Stimulated activated CD4-positive, alpha-beta T cell treated with anti-CD3 and anti-CD28 coated beads, TNF-alpha, amount 100 ng/mL, for 1 hour (primary cell): ENCODE measurements around the gene HYKK.
"Not testable (repeated sequence)": the region's sequence is repeated elsewhere in the genome, so short reads cannot be mapped to it uniquely, and the experiment has no call there.

ENCODE experiments used
- DNase-seq, 3 donors: peaks; one replicate each; pipeline ENCODE4 v3.0.0-alpha.2; 2020; ENCODE audit warnings: low read depth in 3 of 3, low spot score in 1 of 3

The HYKK gene

DNA sequence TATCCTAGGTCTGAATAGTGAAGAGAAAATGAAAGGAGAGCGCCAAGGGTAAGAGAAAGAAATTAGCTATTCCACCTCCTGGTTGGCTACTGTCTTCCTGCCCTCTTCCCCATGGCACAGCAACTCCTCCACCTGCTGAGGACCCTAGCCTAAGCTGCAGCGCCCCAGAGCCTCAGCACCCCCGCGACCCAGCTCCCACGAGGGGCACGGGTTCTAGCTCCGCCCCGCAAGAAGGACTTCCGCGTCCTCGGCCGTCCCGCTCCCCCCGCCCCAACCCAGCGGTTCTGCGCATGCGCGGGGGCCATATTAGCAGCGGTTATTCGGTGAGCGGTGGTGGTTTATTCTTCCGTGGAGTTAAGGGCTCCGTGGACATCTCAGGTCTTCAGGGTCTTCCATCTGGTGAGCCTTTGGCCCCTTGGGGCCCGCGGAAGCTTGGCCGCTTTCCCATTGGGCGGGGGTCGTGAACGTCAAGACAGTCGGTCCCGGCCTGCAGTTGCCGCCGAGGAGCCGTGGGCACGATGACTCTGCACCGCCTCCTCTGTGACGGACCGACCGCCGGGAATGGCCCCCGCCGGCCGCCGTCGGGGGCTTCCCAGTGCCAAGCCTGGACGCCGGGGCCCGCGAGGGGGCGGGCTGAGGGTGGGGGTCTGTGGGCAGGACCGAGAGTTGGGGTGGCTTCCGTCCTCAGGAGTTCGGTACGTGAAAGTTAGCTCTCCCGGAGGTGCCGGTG is 32.9 kb downstream of the HYKK start, which contains the start of gene PSMA4:
Gene PSMA4 (plus strand): TSS at position 304 of the 730 bp plus-strand sequence. CDS start 1,484 bp downstream, outside the sequence.
- peak; percentile 81 to 94 (median 89) for DNase-seq

DNA sequence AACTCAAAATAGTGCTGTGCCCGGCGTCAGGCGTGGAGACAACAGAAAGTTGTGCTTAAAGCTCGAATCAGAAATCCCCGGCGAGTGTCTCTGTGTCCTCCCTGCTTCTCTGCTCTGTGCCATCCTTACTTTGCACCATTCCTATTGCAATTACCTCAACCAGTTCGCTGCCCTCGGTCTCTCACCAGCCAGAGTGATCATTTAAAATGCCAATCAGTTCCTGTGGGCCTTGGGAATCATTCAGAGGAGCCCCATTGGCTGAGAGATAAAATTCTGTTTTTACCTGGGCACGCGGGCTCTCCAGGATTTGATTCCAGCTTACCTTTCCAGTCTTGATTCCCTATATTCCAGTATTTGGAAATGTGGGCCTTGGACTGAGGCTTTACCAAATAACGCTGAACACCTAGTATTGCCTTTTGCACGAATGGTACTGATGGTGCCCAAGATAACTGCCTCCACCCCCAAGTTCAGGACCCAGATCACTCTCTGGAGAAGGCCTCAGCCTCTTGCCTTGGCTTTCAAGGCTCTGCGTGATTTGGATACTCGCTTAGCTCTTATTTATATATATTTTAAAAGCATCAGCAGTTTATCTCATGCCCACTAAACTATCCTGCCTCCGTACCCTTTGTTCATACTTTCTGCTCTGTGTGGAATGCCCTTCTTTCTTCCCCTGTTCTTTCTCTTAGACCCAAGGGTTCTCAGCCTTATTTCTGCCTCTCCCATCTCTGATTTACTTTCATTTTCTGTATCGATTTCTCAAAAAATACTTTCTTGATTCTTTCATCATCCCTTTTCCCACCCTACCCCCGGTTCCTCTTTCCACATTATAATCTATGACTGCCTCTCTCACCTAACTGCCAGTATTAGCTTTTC is 33.7 kb downstream of the HYKK start:
- no peak for DNase-seq

DNA sequence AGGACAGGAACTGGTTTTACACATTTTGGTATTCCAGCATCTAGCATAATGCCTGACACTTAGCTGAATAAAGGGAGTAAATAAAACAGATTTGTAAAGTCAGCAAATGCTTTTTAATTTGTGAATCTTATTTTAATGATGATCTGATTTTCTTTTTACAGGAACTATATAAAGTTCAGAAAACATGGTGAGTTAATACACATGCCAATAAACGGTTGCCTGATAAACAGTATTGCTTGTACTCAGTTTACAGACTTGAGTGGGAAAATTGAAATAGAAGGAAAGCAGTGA is 34.3 kb downstream of the HYKK start:
- no peak for DNase-seq

DNA sequence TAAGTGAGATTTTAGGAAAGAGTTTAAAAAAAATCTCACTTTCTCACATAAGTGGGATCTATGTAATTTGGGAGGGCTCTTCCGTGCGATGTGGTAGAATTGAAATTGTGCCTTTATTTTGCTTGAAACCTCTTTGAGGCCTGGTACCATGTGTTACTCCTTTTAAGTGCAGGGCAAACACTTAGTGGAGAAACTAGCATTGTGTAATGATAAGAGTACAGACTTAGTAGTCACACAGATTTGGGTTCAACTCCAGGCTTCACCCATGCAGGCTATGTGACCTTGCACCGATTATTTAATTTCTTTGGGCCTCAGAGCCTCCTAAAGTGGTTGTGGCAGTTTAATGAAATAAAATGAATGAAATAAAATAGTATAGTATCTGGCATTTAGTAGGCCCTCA is 35.3 kb downstream of the HYKK start:
- DNase-seq = no peak

DNA sequence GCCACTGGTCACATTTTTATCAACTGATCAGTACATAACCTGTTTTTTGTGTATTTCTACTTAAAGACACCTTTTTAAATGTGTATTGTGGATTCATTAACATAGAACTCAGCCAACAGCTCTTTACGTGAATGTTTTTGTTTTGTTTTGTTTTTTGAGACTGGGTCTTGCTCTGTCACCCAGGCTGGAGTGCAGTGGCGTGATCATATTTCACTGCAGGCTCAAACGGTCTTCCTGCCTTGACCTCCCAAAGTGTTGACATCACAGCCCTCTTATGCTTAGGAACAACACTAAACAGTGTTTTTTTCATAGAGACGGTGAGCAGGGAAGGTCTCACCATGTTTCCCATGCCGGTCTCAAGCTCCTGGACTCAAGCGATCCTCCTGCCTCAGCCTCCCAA is 42.8 kb downstream of the HYKK start:
- DNase-seq = no peak

DNA sequence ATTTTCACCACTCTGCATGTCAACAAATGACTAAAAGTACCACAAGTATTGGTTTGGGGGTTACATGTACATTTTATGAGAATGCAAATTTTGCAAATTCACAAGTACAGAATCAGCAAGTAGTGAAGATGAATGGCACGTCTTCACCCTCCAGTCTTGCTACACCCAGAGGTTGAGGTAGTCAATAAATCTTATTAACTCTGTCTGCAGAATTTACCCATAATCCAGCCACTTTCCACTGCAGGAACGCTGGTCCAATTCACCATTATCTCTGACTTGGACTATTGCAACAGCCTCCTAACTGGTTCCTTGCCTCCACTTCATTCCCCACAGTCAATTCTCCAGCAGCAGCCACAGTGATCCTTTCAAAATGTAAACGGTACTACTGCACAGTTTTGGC is 43.4 kb downstream of the HYKK start:
- DNase-seq = no peak

DNA sequence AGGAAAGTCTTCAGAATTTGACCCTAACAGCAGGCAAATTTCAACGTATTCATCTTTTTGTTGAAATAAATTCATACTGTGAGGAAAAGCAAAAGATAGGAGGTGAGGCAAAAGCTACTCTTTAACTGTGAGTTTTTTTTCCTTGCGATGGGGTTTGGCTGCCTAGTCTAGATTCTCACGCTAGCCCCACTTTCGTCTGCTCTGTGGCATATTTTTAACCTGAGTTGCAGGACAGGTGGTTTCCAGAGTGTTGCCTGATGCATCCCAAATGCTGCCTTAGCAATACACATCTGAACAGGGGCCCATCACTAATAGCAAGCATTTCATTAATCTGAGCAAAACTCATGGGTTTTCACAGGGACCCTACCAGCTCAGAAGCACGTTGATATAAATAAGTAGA is 44.5 kb downstream of the HYKK start:
- no peak for DNase-seq

DNA sequence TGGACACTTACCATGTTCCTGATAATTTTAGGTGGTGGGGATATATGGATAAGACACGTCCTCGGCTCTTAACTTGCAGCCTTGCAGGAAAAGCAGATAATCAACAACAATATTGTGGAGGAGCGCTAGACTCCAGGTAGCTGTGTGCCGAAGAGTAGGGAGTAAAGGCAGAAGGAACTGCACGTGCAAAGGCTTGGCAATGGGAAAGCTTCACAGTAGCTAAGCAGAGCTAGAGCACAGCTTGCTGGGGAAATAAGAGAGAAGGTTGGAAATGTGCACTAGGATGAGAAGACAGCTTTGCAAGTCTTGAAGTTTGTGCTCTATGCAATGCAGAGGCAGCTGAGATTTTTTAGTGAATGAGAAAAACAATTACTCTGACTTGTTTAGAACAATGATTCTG is 45.2 kb downstream of the HYKK start:
- DNase-seq = no peak

DNA sequence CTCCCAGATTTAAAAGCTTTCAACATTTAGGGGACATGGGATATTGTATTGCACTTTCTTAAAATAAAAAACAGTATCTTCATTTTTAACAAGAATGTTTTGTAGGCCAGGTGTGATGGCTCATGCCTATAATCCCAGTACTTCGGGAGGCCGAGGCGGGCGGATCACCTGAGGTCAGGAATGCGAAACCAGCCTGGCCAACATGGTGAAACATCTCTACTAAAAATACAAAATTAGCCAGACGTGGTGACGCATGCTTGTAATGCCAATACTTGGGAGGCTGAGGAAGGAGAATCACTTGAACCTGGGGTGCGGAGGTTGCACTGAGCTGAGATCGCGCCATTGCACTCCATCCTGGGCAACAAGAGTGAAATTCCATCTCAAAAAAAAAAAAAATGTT is 52.8 kb downstream of the HYKK start:
- not testable (repeated sequence) for DNase-seq

DNA sequence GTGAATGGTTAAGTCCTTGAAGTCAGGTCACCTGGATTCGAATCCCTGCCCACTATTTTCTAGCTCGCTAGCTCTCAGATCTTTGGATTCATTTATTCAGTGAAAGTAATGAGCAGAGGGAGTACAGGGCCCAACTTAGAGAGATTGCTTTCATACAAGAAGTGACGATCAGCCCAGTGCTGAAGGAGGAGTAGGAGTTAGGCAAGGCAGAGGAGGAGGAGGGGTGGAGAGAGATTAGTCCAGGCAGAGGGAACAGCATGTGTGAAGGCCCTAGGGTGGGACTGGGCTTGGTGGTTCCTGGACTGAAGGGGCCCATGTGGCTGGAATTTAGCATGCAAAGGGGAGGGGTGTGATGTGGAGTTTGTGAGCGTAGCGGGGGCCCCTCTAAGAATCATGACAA is 54.1 kb downstream of the HYKK start:
- no peak for DNase-seq

DNA sequence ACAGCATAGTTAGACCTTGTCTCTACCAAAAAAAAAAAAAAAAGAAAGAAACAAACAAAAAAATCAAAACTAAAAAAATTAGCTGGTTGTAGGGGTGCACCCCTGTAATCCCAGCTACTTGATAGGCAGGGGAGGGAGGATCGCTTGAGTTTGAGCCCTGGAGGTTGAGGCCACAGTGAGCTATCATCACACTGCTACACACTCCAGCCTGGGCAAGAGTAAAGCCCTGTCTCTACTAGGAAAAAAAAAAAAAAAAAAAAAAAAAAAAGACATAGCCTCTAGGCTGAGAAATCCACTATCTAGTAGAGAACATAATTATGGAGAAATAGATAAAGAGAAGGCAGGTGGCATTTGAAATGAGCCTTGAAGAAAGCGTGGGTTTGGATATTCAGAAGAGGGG is 55.7 kb downstream of the HYKK start:
- no peak for DNase-seq

DNA sequence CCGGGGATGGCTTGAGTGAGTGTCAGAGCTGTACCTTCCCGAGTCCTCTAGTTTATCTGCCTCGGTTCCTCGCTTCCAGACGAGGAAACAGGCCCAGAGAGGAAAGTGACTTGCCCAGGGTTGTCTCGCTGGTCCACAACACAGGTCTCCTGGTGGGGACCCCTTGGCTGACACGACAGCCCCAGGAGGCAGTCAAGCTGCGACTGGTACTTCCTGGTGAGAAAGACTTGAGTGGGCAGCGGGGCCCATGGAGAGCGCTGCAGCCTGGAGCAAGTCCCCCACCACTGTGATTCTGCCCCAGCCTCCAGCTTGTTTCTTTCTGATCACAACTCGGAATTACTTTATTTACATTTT is 57.3 kb downstream of the HYKK start:
- no peak for DNase-seq

DNA sequence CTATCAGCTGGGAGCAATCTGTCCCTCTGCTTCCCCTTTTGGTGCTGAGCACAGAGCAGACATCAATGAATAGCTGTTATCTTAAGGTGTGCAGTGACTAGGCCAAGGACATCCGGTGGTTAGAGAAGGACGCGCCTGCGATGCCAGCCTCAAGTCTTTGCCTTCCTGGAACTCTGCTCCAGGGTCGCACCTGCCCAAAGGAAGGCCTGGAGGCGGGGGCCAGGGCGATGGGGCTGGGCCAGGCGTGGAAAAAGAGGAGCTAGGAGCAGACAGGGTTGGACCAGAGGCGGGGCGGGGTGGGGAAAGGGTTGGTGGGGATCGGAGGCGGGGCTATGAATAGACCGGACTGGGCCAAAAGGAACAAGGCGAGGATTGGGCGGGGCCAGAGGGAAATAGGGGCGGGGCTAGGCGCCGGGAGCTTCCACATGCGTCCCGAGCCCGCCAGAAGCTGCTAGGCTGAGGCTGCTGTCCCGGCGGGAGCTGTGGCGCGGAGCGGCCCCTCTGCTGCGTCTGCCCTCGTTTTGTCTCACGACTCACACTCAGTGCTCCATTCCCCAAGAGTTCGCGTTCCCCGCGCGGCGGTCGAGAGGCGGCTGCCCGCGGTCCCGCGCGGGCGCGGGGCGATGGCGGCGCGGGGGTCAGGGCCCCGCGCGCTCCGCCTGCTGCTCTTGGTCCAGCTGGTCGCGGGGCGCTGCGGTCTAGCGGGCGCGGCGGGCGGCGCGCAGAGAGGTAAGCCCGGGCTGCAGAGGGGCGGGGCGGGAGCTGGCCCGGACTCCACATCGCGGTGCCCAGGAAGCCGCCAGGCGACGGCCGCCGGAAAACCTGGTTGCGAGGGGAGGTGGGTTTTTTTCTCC is 57.9 kb downstream of the HYKK start, which contains the start of gene CHRNA5:
Gene CHRNA5 (plus strand): TSS at position 424 of the 854 bp plus-strand sequence. CDS start 200 bp downstream, at position 624.
- peak; percentile 3 to 71 (median 33) for DNase-seq

DNA sequence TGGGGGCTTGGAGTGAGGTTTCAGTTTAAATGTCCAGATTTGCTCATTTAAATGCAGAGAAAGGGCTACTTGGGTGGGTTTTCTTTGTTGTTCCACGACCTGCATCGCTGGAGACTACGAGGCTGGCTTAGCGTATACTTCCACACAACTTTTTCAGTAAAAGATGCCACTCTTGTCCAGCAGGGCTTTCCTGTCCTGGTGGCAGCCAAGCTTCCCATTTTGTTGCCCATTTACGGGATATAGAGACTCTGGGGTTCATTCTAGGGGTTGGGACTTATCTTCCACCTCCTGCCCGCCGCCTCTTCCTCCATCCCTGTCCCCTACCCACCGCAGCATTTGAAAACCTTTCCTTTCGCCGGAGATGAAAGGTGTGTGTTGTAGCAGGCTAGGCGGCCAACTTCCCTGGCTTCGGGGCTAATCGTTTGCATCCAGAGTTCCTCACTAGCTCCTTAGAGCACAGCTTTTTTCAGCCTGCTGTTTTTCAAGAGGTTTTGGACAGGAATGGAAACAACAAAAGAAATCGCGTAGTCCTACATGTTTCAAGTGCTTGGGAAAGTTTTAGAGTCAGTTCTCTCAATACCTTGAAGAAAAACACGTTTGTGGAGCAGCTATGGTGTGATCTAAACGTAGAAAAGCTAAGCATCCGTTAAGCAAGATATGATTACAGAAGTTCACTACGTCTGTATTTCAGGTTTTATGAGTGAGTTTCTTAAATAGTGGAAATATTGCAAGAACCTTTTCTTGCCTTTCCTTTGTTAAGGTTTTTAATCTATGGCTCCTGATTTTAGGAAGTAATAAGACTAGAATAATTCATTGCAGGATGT is 58.8 kb downstream of the HYKK start:
- no peak for DNase-seq

DNA sequence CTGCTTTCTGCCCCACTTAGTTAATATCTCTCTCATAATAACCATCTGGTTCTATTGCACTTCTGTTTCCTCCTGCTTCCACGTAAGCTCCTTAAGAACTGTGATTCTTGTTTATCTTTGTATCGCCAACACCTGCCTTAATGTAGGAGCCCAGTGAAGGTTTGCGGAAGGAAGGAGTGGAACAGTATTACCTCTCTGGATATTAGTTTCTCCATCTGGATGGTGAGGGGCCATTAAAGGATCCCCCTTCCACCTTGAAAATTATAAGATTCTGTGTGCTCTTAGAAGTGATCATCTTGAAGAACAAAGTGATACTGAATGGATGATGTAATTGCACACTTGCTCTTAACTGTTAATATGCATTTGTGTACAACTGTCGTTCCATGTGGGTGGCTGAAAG is 60.2 kb downstream of the HYKK start:
- no peak for DNase-seq

DNA sequence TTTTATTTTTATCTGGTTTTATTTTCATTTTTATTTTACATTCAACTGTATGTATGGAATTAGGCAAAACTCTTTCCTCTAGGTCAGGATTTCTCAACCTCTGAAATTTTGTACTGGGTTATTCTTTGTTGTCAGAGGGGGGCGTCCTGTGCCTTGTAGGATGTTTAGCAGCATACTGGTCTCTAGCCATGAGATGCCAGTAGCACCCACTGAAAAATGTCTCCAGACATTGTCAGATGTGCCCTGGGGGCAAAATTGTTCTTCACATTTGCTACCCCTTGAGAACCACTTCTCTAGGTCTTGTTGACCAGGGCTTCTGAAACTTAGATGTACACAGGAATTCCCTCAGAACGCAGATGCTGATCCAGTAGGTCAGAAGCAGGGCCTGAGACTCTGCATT is 63.3 kb downstream of the HYKK start:
- DNase-seq = no peak

DNA sequence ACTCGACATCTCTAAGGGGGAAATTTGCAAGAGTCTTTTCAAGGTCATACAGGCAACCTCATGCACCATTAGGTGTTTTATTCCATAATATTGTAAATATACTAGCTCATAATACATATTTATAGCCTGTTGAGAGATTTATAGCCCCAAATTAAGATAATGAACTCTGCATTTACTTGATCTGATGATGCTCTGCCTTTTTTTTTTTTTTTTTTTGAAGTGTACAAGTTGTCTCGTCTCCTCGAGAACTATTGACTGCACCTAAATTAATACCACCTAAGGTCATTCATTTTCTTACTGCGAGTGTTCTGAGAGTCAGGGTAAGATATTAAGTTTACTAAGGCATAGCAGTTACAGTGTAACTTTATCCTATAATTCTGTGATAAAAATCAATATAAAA is 64.0 kb downstream of the HYKK start:
- no peak for DNase-seq

DNA sequence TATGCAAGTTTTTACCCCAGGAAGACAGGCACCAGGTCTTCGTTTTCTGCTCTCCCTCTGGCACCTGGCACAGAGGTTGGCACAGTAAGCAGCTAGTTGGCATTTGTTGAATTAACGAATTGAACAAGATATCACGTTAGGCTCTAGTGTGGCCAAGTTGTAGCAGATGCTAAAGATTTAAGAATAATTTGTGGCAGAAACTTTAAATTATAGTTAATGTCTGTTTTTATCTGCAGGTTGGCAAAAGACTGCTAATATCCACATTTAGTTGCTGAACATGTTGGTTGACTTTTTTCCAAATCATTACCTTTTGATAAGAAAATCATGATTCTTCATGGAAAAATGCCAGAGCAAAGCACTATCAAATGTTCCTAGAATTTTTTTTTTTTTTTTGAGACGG is 66.0 kb downstream of the HYKK start:
- no peak for DNase-seq

DNA sequence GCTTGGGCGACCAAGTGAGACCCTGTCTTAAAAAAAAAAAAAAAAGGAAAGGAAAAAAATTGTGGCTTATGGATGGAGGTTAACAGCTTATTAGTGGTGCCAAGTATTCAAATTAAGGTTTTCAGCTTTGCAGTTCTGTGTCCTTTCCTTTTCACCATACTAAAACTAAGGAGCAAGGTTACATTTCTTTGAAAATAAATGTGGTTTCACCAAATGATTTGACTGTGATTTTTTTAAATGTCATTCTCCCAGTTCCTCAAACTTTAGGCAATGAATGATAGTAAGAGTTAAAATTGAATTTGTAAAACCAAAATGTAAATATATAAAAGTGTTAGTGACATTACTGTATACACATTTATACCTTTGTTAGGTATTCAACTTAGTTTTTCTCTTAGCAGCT is 67.6 kb downstream of the HYKK start:
- DNase-seq = no peak
